Measurements from ENCODE around the gene COG6.

COG6 gene

DNA sequence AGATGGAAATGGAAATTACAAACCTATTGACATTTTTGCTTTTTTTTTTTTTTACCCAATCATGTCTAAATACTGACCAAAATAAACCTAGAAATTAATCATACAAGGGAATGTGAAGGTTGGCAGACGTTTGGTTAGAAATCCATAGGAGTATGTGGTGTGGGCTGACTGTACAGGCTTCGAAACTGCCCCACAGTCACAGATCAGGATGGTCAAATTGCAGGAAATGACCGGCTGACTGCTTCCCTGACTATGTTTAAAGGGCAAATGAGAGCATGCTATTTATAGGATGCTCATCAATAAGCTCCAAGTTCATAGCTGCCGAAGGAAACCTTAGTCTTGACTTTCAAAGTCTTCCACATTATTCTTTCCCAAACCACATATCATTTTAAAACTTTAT is 118.4 kb downstream of the COG6 start:
- no peak for DNase-seq

DNA sequence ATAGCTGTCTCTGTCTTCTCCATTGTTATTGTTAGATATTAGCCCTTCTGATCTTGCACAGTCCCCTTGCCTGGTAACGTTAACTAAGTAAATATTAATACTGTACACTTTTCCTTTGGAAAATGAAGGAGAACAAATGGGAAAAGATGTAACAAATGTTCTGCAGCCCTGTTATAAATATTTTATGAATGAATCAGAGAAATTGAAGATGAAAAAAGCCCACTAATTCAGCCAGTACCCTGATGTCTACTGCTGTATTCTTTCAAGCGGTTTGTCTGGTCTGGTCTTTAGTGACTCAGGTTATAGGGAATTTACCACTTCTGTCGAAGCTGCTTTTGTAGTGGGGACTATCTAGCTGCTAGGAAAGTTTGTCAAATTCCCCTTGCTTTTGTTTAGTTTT is 121.0 kb downstream of the COG6 start:
- no peak for DNase-seq

- no peak for DNase-seq
Observed at GRCh38 chr13:39777021-39777420, 121.6 kb downstream of the COG6 start.

GRCh38 chr13:39777527-39778061 is 122.1 kb downstream of the COG6 start:
- no peak for DNase-seq

DNA sequence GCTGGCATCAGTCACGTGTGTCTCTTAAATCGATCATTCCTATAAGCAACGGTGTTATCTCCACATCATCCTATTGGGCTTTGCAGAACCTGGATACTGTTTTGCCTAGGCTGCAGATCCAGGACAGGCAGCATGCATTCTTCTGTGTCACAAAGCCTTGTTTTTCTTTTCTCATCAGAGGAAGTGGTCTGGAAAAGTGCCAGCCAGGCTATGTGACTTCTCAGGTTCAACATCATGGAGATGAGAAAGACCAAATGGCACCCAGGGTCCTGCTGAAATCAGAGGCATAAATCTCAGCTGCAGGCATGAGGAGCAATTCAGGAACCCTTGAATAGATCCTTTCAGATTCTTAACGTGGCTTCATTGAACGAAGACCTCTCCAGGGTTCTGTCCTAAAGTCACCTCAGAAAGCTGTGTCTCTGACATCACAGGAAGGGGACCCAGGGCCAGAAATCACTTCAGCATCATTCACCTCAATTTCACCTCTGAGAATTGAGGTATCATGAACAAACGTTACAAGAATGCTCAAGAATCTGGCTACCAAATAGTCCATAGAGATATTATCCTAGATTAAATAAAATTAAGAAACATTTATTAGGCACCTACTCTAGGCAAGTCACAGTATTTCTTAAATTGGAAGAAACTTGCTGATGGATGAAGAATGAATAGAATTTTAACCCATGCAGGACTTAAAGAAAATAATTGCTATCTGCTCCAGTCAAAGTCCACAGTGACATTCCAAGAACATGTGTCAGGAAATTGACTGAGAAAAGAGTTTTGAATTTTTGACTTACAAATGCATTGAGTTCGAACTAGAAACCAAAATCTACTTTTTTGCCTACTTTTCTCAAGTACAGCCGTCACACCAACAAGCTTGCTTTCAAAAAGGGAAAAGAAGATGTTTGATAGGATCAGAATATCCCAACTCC is 124.1 kb downstream of the COG6 start:
- no peak for DNase-seq

- no peak for DNase-seq
Observed at GRCh38 chr13:39780711-39781110, 125.2 kb downstream of the COG6 start.

GRCh38 chr13:39781381-39781780 is 125.9 kb downstream of the COG6 start:
- no peak for DNase-seq

DNA sequence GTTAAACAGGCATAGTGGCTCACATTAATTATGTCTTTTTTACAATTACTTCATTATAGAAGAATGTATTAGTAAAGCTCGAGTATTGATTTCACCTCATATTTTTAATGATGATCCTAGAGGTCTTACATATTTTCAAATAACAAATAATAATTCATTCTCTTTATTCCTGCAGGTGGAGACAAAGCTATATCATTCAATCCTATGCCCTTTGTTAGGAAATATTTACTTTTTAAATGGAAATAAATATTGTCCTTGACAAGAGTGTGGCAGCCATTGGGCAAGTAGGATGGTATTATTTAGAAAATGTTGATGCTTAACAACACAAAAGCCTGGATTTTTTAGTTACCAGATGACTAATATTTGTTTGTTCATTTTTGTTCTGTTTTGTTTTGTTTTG is 127.6 kb downstream of the COG6 start:
- no peak for DNase-seq

DNA sequence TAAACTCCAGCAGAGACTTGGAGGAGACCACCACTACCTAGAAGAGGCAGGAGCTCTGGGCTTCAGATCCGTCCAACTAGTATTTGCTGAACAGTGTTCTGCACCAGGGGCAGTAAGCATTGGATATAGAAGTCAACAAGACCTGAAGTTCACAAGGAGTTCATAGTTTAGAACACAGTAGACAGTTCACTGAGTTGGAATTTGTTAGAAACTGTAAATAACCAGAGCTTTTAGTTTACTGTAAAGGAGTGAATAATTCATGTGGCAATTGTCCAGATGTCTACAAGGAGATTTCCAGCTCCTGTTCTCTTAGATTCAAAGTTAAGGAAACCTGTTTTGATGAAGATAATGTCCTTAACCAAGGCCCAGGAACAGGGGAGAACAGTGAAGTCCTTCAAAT is 128.9 kb downstream of the COG6 start:
- no peak for DNase-seq

DNA sequence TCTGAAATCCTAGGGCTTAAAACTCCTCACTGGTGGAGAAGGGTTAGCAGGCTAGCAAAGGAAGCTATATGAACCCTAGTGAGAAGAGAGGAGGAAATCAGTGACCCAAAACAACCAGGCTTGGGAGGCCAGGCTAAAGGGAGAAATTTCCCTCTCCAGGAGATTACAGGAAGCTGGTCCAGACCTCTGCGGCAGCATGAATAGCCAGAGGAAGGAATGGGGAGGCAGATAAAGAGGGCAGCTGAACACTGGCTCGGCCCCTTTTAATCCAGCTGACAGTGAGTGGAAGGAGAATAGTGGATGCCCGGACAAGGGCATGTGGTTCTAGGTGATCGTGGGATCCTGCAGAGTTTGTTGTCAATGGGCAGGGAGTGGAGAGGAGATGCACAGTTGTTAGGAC is 130.6 kb downstream of the COG6 start:
- DNase-seq = no peak

DNA sequence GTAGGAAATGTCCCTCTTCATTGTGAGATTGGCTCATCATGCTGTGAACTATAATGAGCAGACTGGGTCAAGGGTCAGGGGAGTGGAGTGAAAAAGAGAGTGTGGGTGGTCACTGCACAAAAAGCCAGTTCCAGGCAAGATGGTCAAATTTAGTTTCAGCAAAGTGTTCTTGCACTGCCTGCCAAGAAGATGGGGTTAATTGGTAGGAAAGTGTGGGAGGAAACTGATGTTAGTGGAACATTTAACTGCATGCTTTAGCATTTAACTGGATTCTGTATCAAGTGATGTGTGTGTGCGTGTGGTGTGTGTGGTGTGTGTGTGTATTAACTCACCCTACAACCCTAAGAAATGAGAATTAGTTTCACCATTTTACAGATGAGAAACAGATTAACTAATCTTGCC is 131.6 kb downstream of the COG6 start:
- no peak for DNase-seq

- no peak for DNase-seq
Observed at GRCh38 chr13:39788102-39788501, 132.6 kb downstream of the COG6 start.

GRCh38 chr13:39789451-39789850 is 134.0 kb downstream of the COG6 start:
- no peak for DNase-seq
